ENCODE data around the gene FBXO4. TPM values are rescaled to one million over a fixed set of nuclear protein-coding genes. Genes with fewer than 3 reads are reported as not detected.

The FBXO4 gene
- total and polyA plus RNA-seq, 2 donors (not counting 1 experiment from before 2014, with no cell fraction given): 7.6 to 17.9 TPM

DNA sequence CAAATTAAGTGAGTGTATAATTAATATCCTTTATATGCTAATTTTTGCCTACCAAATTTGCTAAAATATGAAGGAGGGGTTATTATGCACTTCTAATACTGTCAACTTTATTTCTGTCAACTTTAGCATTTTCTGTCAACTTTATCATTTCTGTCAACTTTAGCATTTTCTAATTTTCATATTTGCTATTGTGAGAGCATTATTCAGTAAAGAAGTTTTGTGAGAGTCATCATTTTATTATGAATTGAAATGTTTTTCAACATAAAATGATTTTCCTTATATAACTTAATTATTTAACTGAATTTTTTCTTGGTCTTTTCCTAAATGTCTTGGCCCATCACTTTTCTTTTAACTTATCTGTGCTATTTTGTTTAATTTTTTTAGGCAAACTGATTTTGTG is 58.2 kb downstream of the FBXO4 start:
- no peak overlapping the region for H3K4me3 ChIP-seq (ENCODE audit: control extremely low read depth in 1 of 5, extremely low read depth in 1 of 5, insufficient read depth in 1 of 5, low read depth in 2 of 5, low read length in 4 of 5)
- no peaks in the 10 kb centered on the region for H3K9me3 ChIP-seq (ENCODE audit: control extremely low read depth in 1 of 3, control insufficient read depth in 2 of 3, insufficient read depth in 1 of 3, low read length in 2 of 3)
- no peak overlapping the region for H2AFZ ChIP-seq (ENCODE audit: insufficient read depth, low read depth, low read length, poor library complexity, severe bottlenecking)
- H3K27me3 Mint-ChIP-seq: peaks cover 15% of the 10 kb centered on the region
- no peak overlapping the region for H3K27ac Mint-ChIP-seq
- DNase-seq: no peak
- H3K4me1 Mint-ChIP-seq: no peaks in the 10 kb centered on the region
- no peaks in the 10 kb centered on the region for H3K27me3 ChIP-seq (replicated peaks in 1 of 4; ENCODE audit: control extremely low read depth in 1 of 4, control insufficient read depth in 3 of 4, insufficient read depth in 4 of 4, low read length in 3 of 4)
- no peaks in the 10 kb centered on the region for H3K4me1 ChIP-seq (ENCODE audit: control insufficient read depth in 2 of 2, insufficient read depth in 2 of 2, low read length in 2 of 2)
- ChIA-PET CTCF (no interaction called here), POLR2A (no interaction called here)
- intact Hi-C loops (cut with micrococcal nuclease): no loop called here
- no peaks in the 10 kb centered on the region for H3K36me3 ChIP-seq (replicated peaks in 1 of 2; ENCODE audit: control extremely low read depth in 1 of 2, control insufficient read depth in 1 of 2, extremely low read depth in 1 of 2, insufficient read depth in 2 of 2, low read length in 1 of 2)
- no peak overlapping the region for H3K4me2 ChIP-seq (replicated peaks; ENCODE audit: low read depth, low read length, poor library complexity, severe bottlenecking)
- H3K4me3 Mint-ChIP-seq: no peak overlapping the region
- no peak overlapping the region for H3K27ac ChIP-seq (ENCODE audit: low read length in 2 of 2)
- no peaks in the 10 kb centered on the region for H4K20me1 ChIP-seq (ENCODE audit: control insufficient read depth, insufficient read depth, low read length, poor library complexity, severe bottlenecking)
- no peaks in the 10 kb centered on the region for H3K79me2 ChIP-seq (ENCODE audit: control insufficient read depth, insufficient read depth, low read length)
- no peak overlapping the region for H3K9ac ChIP-seq (ENCODE audit: low read length)
- no peaks in the 10 kb centered on the region for H3K9me3 Mint-ChIP-seq (ENCODE audit: insufficient read depth)
- no peak for ATAC-seq (ENCODE audit: low read depth)
- TF ChIP-seq CTCF (IDR thresholded peaks at IDR 0.05) (no peak), EZH2 (IDR thresholded peaks at IDR 0.05; ENCODE audit: borderline replicate concordance, insufficient read depth, low read depth, low read length, poor library complexity, severe bottlenecking) (no peak)

DNA sequence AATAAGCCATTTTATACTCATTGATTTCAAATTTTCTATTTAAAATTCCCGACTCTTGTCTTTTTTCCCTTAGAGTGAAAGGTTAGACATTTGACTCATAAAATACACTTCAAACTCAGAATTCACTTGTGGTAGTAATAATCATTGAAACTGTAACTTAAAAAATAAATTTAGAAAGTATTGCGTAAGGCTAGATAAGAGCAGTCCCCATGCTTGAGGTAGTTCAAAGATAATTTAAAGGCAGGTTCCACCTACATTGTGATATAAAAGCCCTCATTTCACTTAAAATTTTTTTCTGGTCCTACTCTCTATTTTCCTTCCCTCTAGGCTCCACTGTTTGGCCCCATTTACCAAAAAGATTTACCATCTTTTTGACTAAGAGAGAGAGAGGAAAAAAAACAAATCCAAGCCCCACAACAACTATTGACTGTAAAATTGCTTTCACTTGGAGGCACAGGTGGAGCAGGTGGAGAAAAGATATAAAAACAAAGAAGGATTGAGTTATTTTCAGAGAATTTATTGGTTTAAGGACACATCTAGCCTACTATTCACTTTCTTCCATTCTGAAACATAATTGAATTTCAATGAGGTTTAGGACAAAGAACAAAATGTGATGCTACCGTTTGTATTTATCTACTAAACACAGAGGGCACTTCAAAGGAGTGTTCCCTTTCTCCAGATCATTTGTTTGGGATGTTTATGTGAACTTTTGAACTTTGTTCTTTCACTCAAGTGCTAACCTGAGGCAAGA is 61.0 kb downstream of the FBXO4 start:
- Histone ChIP-seq H3K4me3 (ENCODE audit: control extremely low read depth in 1 of 5, extremely low read depth in 1 of 5, insufficient read depth in 1 of 5, low read depth in 2 of 5, low read length in 4 of 5) (no peak overlapping the region), H3K27ac (ENCODE audit: low read length in 2 of 2) (no peak overlapping the region), H3K79me2 (ENCODE audit: control insufficient read depth, insufficient read depth, low read length) (no peaks in the 10 kb centered on the region), H3K36me3 (replicated peaks in 1 of 2; ENCODE audit: control extremely low read depth in 1 of 2, control insufficient read depth in 1 of 2, extremely low read depth in 1 of 2, insufficient read depth in 2 of 2, low read length in 1 of 2) (no peaks in the 10 kb centered on the region), H3K9ac (ENCODE audit: low read length) (no peak overlapping the region), H4K20me1 (ENCODE audit: control insufficient read depth, insufficient read depth, low read length, poor library complexity, severe bottlenecking) (no peaks in the 10 kb centered on the region), H3K4me1 (ENCODE audit: control insufficient read depth in 2 of 2, insufficient read depth in 2 of 2, low read length in 2 of 2) (no peaks in the 10 kb centered on the region), H3K4me2 (replicated peaks; ENCODE audit: low read depth, low read length, poor library complexity, severe bottlenecking) (no peak overlapping the region), H3K27me3 (replicated peaks in 1 of 4; ENCODE audit: control extremely low read depth in 1 of 4, control insufficient read depth in 3 of 4, insufficient read depth in 4 of 4, low read length in 3 of 4) (no peaks in the 10 kb centered on the region), H3K9me3 (ENCODE audit: control extremely low read depth in 1 of 3, control insufficient read depth in 2 of 3, insufficient read depth in 1 of 3, low read length in 2 of 3) (no peaks in the 10 kb centered on the region), H2AFZ (ENCODE audit: insufficient read depth, low read depth, low read length, poor library complexity, severe bottlenecking) (no peak overlapping the region)
- no peak overlapping the region for H3K27ac Mint-ChIP-seq
- no peaks in the 10 kb centered on the region for H3K4me1 Mint-ChIP-seq
- no peak overlapping the region for H3K4me3 Mint-ChIP-seq
- no peaks in the 10 kb centered on the region for H3K9me3 Mint-ChIP-seq (ENCODE audit: insufficient read depth)
- TF ChIP-seq CTCF (IDR thresholded peaks at IDR 0.05): no peak
- no peak for TF ChIP-seq EZH2 (IDR thresholded peaks at IDR 0.05; ENCODE audit: borderline replicate concordance, insufficient read depth, low read depth, low read length, poor library complexity, severe bottlenecking)
- ATAC-seq (ENCODE audit: low read depth) (no peak), DNase-seq (no peak)
- CTCF ChIA-PET: no interaction called here
- WGBS (ENCODE audit: insufficient coverage): no CpG with 5 or more reads among the region's 3 CpGs
- POLR2A ChIA-PET: no interaction called here
- H3K27me3 Mint-ChIP-seq: peaks cover 29% of the 10 kb centered on the region
- intact Hi-C loops (cut with micrococcal nuclease): no loop called here

Small RNA genes within 50 kb of the gene (small RNA-seq; reads per million reads assigned to genes)
- not detected for gene RF00019 (ENCODE audit: insufficient read length, low read depth, low replicate concordance)

Other genes starting within 250 kb of the FBXO4 start
- gene OXCT1, start 54.9 kb upstream of the FBXO4 start, total RNA-seq: 34.9 and 35.6 TPM in 2 replicates
- gene OXCT1, start 54.9 kb upstream of the FBXO4 start, polyA plus RNA-seq: 11.0 and 11.8 TPM in 2 replicates
- gene RIMOC1, start 20.9 kb upstream of the FBXO4 start, total RNA-seq: 32.1 and 33.1 TPM in 2 replicates
- gene RIMOC1, start 20.9 kb upstream of the FBXO4 start, polyA plus RNA-seq: 5.3 and 6.4 TPM in 2 replicates